K562 (cell line): Measurements from ENCODE around the gene POMGNT1. TPM values are rescaled to one million over a fixed set of nuclear protein-coding genes. Genes with fewer than 3 reads are reported as not detected.

Experiments
- CBX2 ChIP-seq: fragments of 200-600 bp; sonication (generic); IDR thresholded peaks from one replicate; pipeline ENCODE4 v1.6.1; 2012; ENCODE audit warnings: mild to moderate bottlenecking, low read length, inconsistent platforms; ENCODE audit not compliant: insufficient read depth, poor library complexity, severe bottlenecking
- ESRRA ChIP-seq: fragments of 450-650 bp; IDR thresholded peaks from 2 replicates; pipeline ENCODE4 v1.6.1; 2014; ENCODE audit warnings: low read depth, mild to moderate bottlenecking, moderate library complexity, borderline replicate concordance
- RFX7 ChIP-seq: fragments of 250-450 bp; sonication (Bioruptor Pico); IDR thresholded peaks from 2 replicates; pipeline ENCODE4 v1.5.1; 2021; ENCODE audit warnings: mild to moderate bottlenecking
- SIRT6 ChIP-seq: IDR thresholded peaks from one replicate; pipeline ENCODE4 v1.6.1; 2012; ENCODE audit warnings: low read depth, mild to moderate bottlenecking, control low read depth, inconsistent platforms, low read length, moderate library complexity
- polyA plus RNA-seq, 8 experiments: library from polyadenylated mRNA; depleted of rRNA in 4 of 8; stranded (reverse) in 5 of 8; unstranded in 3 of 8; fragments of >200 nt; fragmentation: Nextera tagmentation in 2 of 8; fragmentation: Illumina TruSeq in 1 of 8; extraction: Ambion mirVana in 2 of 8; extraction: Trizol in 1 of 8; gene quantifications; 2 replicates each; pipeline versions ENCODE4 v1.2.1 to v1.2.3, GENCODE V29; 2011 to 2014; ENCODE audit warnings: inconsistent platforms in 1 of 8, missing spikeins in 1 of 8
- total RNA-seq, 7 experiments: library from RNA; depleted of rRNA in 6 of 7; stranded (reverse); fragments of >200 nt in 6 of 7; fragmentation: Illumina TruSeq in 2 of 7; extraction: Trizol in 2 of 7; gene quantifications; 2 replicates each; pipeline versions ENCODE4 v1.2.1 to v1.2.3, GENCODE V29; 2011 to 2021; ENCODE audit warnings: low replicate concordance in 1 of 7
- TF ChIP-seq, protein P1 (sequence below): sonication (generic); formaldehyde crosslinking; IDR thresholded peaks from 2 replicates; pipeline ENCODE4 v1.8.0; 2022; ENCODE audit warnings: missing genetic modification reagents, mild to moderate bottlenecking, moderate library complexity, borderline replicate concordance
- TF ChIP-seq, protein P2 (sequence below): IDR thresholded peaks from 3 replicates; pipeline ENCODE4 v1.6.1; 2011; ENCODE audit warnings: borderline replicate concordance, mild to moderate bottlenecking, moderate library complexity; ENCODE audit not compliant: insufficient read length; ENCODE audit errors: extremely low read depth
- TF ChIP-seq, protein P3 (sequence below), 2 experiments: fragments of 450-650 bp in 1 of 2; IDR thresholded peaks; 2 replicates each; pipeline ENCODE4 v1.6.1; 2011 to 2017; ENCODE audit warnings: low read depth in 2 of 2, antibody characterized with exemption in 1 of 2, borderline replicate concordance in 1 of 2, low read length in 1 of 2, mild to moderate bottlenecking in 1 of 2, mixed read lengths in 1 of 2; ENCODE audit not compliant: control insufficient read depth in 1 of 2

The POMGNT1 gene
- total and polyA plus RNA-seq, 9 of the 15 experiments (the other 6 are each of a cell fraction or from before 2014, with no cell fraction given), result 14.1 to 58.9 (median 37.8) TPM

DNA sequence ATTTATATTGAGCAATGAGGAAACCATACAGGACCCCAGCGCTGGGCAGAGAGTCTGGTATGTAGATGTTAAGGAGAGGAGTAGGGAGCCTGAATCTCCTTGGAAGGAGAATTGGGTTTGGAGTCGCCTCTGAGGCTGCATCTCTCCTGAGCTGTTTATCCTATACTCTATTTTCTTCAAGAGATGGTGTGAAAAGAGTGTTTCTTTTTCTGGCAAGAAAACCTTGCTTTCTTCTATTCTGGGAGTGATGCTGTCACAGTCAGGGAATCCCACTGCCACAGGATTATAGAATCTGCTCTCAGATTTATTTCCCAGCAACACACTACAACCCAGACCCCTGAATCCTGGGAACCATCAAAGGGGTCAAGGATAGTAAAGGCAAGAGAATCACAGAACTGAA is 8.2 kb upstream of the POMGNT1 start (continued):
- TF ChIP-seq SIRT6 (no peak), CBX2 (no peak), RFX7 (CRISPR knock-in tag) (no peak), ESRRA (no peak)
- TF ChIP-seq, protein P1, sequence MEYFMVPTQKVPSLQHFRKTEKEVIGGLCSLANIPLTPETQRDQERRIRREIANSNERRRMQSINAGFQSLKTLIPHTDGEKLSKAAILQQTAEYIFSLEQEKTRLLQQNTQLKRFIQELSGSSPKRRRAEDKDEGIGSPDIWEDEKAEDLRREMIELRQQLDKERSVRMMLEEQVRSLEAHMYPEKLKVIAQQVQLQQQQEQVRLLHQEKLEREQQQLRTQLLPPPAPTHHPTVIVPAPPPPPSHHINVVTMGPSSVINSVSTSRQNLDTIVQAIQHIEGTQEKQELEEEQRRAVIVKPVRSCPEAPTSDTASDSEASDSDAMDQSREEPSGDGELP, result no peak
- TF ChIP-seq, protein P2, sequence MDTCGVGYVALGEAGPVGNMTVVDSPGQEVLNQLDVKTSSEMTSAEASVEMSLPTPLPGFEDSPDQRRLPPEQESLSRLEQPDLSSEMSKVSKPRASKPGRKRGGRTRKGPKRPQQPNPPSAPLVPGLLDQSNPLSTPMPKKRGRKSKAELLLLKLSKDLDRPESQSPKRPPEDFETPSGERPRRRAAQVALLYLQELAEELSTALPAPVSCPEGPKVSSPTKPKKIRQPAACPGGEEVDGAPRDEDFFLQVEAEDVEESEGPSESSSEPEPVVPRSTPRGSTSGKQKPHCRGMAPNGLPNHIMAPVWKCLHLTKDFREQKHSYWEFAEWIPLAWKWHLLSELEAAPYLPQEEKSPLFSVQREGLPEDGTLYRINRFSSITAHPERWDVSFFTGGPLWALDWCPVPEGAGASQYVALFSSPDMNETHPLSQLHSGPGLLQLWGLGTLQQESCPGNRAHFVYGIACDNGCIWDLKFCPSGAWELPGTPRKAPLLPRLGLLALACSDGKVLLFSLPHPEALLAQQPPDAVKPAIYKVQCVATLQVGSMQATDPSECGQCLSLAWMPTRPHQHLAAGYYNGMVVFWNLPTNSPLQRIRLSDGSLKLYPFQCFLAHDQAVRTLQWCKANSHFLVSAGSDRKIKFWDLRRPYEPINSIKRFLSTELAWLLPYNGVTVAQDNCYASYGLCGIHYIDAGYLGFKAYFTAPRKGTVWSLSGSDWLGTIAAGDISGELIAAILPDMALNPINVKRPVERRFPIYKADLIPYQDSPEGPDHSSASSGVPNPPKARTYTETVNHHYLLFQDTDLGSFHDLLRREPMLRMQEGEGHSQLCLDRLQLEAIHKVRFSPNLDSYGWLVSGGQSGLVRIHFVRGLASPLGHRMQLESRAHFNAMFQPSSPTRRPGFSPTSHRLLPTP, result no peak
- TF ChIP-seq, protein P3, sequence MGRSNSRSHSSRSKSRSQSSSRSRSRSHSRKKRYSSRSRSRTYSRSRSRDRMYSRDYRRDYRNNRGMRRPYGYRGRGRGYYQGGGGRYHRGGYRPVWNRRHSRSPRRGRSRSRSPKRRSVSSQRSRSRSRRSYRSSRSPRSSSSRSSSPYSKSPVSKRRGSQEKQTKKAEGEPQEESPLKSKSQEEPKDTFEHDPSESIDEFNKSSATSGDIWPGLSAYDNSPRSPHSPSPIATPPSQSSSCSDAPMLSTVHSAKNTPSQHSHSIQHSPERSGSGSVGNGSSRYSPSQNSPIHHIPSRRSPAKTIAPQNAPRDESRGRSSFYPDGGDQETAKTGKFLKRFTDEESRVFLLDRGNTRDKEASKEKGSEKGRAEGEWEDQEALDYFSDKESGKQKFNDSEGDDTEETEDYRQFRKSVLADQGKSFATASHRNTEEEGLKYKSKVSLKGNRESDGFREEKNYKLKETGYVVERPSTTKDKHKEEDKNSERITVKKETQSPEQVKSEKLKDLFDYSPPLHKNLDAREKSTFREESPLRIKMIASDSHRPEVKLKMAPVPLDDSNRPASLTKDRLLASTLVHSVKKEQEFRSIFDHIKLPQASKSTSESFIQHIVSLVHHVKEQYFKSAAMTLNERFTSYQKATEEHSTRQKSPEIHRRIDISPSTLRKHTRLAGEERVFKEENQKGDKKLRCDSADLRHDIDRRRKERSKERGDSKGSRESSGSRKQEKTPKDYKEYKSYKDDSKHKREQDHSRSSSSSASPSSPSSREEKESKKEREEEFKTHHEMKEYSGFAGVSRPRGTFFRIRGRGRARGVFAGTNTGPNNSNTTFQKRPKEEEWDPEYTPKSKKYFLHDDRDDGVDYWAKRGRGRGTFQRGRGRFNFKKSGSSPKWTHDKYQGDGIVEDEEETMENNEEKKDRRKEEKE (IDR thresholded peaks at IDR 0.05; ENCODE audit: borderline replicate concordance in 1 of 2, control insufficient read depth in 1 of 2, low read depth in 2 of 2, low read length in 1 of 2), result no peak
